SIG-M5 treated with dmso at 0.1 percent for 504 hours (cell line): ENCODE results near the gene PCGF2.
A peak's percentile ranks its signal among the peaks of the same experiment; 100 is the strongest.
"Not testable (repeated sequence)": the region's sequence is repeated elsewhere in the genome, so short reads cannot be mapped to it uniquely, and the experiment has no call there.

Experiments used
- DNase-seq: peaks from one replicate; lab custom pipeline; 2025; ENCODE audit not compliant: unreplicated experiment; lab: John Stamatoyannopoulos, UW

Gene PCGF2

DNA sequence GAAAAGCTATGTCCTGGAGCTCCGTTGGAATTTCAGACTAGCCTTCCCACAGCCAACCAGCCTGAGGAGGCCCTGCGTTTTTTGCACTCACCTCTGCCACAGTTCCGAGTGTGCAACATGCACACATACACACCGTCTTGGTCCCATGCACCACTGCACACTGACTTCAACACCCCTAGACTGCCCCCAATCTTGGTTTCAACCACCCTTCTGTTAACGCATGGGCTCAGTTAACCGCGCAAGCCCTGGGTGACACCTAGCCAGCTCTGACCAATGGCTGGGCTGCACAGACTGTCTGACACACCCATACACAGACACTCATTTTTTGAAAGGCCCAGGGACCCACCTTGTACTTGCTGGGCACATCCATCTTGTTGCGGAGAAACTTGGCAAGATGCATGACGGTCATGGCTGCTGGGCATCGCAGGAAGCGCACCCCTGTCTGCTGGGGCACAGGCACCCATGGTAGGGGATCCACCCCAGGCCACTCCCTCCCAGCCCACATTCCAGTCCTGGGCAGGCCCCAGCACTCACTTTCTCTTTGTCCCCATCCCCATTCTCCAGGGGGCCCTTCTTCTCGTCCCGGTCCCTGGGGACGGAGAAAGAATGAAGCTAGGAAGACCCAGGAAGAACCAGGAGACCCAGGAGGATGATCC lies 10.0 kb downstream of the PCGF2 start:
- no peak for DNase-seq

GRCh38 chr17:38735161-38735997 lies 12.8 kb downstream of the PCGF2 start:
- DNase-seq, result peak; percentile 20

DNA sequence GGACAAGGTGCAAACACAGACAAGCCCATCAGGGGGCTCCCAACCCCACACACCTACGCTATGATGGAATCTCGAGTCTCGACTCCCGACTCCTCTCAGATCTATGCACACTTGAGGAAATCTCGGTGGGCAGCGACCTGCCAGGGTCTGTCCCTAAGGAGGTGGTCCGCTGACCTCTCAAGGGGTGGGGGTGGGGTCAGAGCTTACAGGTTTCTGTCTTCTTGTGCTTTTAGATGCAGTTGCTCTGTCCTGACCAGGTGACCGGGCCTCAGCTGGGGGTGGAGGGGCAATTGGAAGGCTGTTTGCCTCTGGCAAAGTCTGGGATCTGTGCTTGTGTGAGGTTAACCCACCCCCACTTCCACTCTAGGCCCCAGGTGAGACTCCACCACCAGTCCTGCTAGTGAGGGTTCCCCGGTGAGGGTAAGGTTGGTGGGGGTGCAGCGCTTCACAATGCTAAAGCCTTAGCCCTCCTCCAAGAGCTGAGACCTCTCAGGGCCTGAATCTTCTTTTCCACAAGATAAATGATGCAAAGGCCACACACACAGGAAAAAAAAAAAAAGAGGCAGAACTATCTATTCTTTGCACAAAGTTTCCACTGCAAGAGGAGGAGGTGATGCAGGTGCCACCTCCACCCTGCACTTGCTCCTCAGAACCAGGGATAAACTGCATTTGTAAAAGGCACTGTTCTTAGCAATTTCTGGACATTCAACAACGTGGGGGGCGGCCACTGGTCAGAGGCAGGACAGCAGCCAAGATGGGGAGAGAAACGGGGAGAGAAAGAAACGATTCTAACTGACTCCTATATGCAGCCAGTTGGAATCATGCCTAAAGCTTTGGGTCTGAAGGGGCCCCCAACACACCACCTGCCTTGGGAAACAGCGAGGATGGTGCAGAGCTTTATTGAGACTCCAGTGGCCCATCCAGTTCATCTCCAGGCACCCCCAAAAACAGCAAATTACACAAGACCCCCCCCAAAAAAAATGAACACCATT lies 13.9 kb downstream of the PCGF2 start:
- no peak for DNase-seq

DNA sequence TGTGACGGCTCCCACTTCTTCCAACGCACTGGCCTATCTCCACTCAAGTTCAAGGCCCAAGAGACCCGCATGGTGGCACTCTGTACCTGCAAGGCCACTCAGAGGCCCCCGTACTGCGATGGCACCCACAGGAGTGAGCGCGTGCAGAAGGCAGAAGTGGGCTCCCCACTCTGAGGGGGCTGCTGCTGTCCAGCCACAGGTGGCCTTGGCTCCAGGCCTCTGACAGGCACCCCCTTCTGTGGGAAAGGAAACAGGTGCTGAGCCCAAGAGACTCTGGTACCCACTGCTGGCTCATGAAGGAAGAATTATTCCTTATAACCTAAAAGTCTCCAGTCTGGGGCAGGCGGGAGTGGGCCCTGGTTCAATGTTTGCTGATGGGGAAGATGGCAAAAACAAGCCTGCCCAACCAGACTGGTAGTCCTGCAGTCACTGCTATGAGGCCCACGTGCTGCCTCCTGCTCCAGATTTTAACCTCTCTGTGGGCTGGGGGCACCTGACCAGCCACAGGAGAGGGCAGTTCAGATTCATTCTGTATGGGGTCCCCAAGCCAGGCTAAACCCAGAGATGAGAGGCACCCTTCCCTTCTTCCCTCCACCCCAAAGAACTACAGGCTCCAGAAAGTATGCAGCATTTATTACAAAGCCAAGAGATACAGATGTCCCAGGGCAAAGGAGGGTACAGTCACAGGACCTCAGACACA lies 14.7 kb downstream of the PCGF2 start:
- no peak for DNase-seq

DNA sequence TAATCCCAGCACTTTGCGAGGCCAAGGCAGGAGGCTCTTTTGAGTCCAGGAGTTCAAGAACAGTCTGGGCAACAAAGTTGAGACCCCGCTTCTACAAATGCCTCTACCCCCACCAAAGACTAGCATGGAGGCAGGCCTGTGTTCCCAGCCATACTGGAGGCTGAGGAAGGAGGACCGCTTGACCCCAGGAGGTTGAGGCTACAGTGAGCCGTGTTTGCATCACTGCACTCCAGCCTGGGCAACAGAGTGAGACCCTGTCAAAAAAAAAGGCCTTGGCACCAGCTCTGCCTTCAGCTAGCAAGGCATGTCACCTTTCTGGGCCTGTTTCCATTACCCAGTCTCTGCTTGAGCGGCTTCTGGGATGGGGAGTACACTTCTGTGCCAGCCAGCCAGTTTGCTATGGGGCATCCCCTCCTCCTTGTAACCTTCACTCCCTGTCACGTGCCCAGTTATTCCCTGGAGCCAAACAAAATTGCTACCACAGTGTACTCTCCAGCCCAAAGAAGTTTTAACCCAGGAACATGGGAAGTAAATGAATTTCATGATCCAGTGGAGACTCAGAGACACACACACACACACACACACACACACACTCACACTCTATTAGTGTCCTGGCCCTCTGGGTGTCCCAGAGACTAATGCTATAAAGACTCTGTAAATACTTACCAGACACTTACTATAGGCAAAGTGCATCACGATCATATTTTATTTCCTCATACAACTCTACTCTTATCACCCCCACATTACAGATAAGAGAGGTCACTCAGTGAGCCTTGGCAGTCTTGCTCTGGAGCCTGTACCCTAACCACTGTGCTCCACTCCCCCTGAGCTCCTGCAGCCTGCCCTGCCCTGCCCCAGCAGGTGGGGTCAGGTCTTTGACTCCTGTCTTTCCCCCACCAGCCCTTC lies 15.5 kb downstream of the PCGF2 start:
- DNase-seq, result no peak

DNA sequence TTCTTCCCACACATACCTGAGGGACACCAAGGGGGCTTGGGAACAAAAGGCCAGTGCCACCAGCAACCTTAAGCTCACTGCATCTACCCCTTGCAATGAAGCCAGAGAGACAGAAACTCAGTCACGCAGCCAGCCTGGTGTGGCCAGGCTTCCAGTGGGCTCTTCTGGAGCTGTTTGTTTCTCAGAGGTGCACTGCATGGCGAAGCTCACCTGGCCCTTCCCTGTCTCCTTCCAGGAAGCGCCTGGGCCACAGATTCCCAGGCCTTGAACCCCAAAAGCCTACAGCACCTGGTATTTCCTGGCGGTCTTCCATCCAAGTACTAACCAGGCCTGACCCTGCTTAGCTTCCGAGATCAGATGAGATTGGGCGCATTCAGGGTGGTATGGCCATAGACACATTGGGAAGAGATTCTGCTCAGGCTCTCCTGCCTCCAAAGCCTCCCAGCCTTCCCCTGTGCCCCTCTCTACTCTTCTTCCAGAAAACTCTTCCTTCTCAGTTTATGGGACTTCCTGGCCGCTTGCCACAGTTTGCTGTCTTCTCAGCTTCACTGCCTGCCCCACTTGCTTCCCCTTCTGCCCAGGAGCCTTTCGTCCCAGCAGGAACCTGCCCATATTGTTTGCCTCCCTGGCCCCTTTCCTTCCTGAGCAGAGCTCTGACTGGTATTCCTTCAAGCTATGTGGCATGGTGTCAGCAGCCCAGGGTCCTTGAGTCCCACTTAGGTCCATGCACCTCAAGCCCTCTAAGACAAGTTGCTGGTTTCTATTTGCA lies 16.4 kb downstream of the PCGF2 start:
- DNase-seq, result no peak

GRCh38 chr17:38730526-38731379 lies 17.4 kb downstream of the PCGF2 start:
- peak; percentile 47 for DNase-seq

GRCh38 chr17:38729886-38730525 lies 18.1 kb downstream of the PCGF2 start, which contains the start of gene CISD3:
TSS of gene CISD3 (plus strand) at chr17:38730341. CDS start at chr17:38730359, 18 bp downstream.
- peak; percentile 86 for DNase-seq

DNA sequence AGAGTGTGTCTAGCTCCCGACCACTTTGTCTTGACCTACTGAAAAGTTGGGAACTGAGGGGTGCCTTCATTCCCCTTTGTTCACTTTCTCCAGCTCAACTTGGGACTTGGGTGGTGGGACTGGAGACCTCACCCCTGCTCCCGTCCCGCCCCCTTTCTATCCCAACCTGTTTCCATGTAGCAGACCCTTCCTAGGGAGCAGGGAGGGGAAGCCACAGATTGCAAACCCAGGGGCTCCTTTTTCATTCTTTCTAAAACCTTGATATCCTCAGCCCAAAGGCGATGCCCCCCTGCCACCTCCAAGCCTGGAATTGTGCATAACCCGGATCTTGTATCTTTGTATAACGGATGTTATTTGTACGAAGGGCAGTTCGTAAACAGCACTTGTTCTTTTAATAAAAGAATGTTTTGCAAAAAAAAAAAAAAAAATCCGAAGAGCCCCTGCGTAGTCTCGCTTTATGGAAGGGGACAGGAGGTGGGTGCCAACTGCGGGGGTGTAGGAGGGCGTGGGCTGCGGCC lies 18.7 kb downstream of the PCGF2 start:
- DNase-seq, result no peak

DNA sequence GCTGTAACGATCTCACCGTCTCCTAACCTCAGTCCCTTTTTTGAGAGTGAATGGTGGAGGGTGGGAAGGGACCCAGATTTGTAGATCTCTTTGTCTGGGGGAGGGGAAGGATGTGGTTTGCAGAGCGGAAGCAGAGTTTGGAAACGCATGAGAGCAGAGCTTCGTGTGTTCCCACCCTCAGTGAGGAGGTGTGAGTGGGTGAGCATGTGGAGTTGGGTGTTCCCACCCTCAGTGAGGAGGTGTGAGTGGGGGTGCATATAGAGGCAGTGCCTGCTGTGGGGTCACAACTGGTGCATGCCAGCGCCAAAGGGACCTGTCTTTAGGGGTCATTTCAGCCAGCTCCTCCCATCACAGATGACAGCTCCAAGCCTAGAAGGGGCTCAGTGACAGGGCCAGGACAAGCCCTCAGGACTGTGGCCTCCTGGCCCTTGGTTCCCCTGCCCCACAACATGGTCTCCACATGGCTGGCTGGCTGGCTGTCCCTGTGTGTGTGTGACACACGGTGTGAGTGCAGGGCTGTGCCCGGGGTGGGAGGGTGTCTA lies 19.8 kb downstream of the PCGF2 start:
- DNase-seq, result peak; percentile 20

- DNase-seq, result no peak
Measured at GRCh38 chr17:38727736-38728135, 20.4 kb downstream of the PCGF2 start.

GRCh38 chr17:38726145-38726544 lies 22.0 kb downstream of the PCGF2 start:
- DNase-seq, result not testable (repeated sequence)

GRCh38 chr17:38725066-38725465 lies 23.1 kb downstream of the PCGF2 start:
- no peak for DNase-seq

DNA sequence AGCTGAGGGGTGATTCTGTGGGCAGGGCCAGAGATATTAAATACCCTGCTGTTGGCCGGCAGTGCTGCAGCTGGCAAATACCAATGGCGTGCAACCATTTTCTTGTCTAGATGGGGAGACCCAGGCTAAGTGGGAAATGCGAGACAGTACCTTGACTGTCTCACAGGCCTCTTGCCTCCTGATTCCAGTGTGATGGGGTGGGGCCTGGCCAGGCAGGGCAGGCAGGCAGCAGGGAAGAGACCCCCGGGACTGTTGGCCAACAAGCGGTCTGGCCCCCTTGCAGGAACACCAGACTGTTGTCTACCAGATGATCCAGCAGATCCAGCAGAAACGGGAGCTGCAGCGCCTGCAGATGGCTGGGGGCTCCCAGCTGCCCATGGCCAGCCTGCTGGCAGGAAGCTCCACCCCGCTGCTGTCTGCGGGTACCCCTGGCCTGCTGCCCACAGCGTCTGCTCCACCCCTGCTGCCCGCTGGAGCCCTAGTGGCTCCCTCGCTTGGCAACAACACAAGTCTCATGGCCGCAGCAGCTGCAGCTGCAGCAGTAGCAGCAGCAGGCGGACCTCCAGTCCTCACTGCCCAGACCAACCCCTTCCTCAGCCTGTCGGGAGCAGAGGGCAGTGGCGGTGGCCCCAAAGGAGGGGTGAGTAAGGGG lies 23.7 kb downstream of the PCGF2 start:
- DNase-seq, result no peak

DNA sequence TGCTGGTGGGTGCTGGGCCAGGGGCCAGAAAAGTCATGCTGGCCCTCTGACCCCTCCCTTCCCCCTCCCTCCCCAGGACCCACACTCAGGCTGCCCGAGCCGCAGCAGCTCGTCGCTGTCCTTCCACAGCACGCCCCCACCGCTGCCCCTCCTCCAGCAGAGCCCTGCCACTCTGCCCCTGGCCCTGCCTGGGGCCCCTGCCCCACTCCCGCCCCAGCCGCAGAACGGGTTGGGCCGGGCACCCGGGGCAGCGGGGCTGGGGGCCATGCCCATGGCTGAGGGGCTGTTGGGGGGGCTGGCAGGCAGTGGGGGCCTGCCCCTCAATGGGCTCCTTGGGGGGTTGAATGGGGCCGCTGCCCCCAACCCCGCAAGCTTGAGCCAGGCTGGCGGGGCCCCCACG lies 26.3 kb downstream of the PCGF2 start:
- no peak for DNase-seq

DNA sequence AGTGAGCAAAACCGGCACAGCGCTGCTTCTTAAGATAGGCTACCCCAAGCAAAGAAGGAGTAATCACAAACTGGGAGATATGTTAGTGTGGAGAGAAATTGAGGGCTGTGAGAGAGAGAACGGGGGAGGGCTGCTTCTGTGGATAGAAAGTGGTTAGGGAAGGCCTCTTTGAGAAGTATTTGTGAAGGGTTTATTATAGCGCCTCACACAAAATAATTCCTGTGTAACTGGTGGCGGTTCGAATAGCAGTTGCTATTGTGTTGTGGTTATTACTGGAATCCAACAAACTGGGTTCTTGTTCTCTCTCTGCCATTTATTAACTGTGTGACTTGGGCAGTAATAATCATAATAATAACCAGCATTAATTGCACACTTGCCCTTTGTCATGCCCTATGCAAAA lies 27.2 kb downstream of the PCGF2 start:
- DNase-seq, result no peak
